Activated B cell treated with CpG ODN at 0.5 μM for 24 hours (primary cell): ENCODE data around the gene AGXT. TPM values are rescaled to one million over a fixed set of nuclear protein-coding genes. Genes with fewer than 3 reads are reported as not detected.

Experiments
- ATAC-seq: fragments of 200-7000 bp; cut with Tn5 transposase; one replicate; pipeline ENCODE4 v1.10.0; 2021; ENCODE audit warnings: low read depth, mild to moderate bottlenecking, moderate library complexity
- CTCF ChIA-PET: fragments of 350-600 bp; sonication (Branson Sonifier 250); formaldehyde crosslinking; loops from one replicate; lab custom pipeline; 2021; ENCODE audit warnings: antibody characterized with exemption; lab: Charles Lee
- POLR2A ChIA-PET: fragments of 350-600 bp; sonication (Branson Sonifier 250); formaldehyde crosslinking; loops from one replicate; lab custom pipeline; 2021; ENCODE audit warnings: antibody characterized with exemption; lab: Charles Lee
- DNase-seq: peaks from one replicate; pipeline ENCODE4 v3.0.0; 2022
- H3K27ac Mint-ChIP-seq: one replicate; pipeline ENCODE4 v1.8.0; 2020; ENCODE audit warnings: mixed read lengths
- H3K27me3 Mint-ChIP-seq: one replicate; pipeline ENCODE4 v1.8.0; 2021; ENCODE audit warnings: mixed read lengths
- H3K36me3 Mint-ChIP-seq: one replicate; pipeline ENCODE4 v1.8.0; 2021; ENCODE audit warnings: low read depth, mixed read lengths
- H3K4me1 Mint-ChIP-seq: one replicate; pipeline ENCODE4 v1.8.0; 2021; ENCODE audit warnings: mixed read lengths
- H3K4me3 Mint-ChIP-seq: one replicate; pipeline ENCODE4 v1.8.0; 2020; ENCODE audit warnings: mild to moderate bottlenecking, mixed read lengths
- H3K9me3 Mint-ChIP-seq: one replicate; pipeline ENCODE4 v1.8.0; 2020; ENCODE audit warnings: mixed read lengths
- intact Hi-C: fragments of 100-400 bp; cut with micrococcal nuclease; formaldehyde crosslinking; loops from one replicate; pipeline ENCODE4 v1.15.1; 2024
- total RNA-seq: library from RNA; stranded (reverse); gene quantifications from 2 replicates; pipeline ENCODE4 v1.2.3, GENCODE V29; 2022
- TF ChIP-seq, protein P1 (sequence below): fragments of 200-600 bp; IDR thresholded peaks from one replicate; pipeline ENCODE4 v1.8.0; 2022; ENCODE audit warnings: antibody characterized with exemption, mild to moderate bottlenecking

AGXT gene
- total RNA-seq, 1 donor from 2014 or later = not detected

DNA sequence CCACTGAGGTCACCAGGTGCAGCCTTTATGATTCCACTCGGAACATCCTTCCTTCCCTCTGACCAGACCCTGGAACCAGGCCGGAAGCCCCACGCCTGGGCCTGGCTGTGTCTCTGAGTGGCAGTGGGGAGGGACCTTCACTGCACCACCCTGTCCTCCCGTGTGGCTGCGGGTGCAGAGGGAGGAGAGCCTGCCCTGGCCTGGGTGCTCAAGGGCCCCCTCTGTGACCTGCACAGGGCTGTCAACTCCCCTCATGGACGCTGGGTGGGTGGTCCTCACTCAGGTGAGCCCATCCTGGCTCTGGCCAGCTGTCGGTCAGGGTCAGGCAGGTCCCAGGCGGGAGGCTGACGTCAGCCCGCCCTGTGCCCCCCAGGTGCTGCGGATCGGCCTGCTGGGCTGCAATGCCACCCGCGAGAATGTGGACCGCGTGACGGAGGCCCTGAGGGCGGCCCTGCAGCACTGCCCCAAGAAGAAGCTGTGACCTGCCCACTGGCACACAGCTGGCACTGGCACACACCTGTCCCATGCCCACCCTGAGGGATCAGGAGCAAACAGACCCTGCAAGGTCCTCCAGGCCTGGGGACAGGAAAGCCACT, 9.8 kb downstream of the AGXT start:
- no peaks in the 10 kb centered on the region for H3K36me3 Mint-ChIP-seq
- TF ChIP-seq, protein P1, sequence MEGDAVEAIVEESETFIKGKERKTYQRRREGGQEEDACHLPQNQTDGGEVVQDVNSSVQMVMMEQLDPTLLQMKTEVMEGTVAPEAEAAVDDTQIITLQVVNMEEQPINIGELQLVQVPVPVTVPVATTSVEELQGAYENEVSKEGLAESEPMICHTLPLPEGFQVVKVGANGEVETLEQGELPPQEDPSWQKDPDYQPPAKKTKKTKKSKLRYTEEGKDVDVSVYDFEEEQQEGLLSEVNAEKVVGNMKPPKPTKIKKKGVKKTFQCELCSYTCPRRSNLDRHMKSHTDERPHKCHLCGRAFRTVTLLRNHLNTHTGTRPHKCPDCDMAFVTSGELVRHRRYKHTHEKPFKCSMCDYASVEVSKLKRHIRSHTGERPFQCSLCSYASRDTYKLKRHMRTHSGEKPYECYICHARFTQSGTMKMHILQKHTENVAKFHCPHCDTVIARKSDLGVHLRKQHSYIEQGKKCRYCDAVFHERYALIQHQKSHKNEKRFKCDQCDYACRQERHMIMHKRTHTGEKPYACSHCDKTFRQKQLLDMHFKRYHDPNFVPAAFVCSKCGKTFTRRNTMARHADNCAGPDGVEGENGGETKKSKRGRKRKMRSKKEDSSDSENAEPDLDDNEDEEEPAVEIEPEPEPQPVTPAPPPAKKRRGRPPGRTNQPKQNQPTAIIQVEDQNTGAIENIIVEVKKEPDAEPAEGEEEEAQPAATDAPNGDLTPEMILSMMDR = no peak
- ChIA-PET CTCF (no interaction called here), POLR2A (no interaction called here)
- intact Hi-C loops = no loop called here
- ATAC-seq = no peak
- H3K9me3 Mint-ChIP-seq = no peaks in the 10 kb centered on the region
- no peak overlapping the region for H3K27ac Mint-ChIP-seq
- H3K4me1 Mint-ChIP-seq = no peaks in the 10 kb centered on the region
- peak; percentile 13 for DNase-seq
- no peak overlapping the region for H3K4me3 Mint-ChIP-seq
- H3K27me3 Mint-ChIP-seq = peaks cover 2% of the 10 kb centered on the region

DNA sequence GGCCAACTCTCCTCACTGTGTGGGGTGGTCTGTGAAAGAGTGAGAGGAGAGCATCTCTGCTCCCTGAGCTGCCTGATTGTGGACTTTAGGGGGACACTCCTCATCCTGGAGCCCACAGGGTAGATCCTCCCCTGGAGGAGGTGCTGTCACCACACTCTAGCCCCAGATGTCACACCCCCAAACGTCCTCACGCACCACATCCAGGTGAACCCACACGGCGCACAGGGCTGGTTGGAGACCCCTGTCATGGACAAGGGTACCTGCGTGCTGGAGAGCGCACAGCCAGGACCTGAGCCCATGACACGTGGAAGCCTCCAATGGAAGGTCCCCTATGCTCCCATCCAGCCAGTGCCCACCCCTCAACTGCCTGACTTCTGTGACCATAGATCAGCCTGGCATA, 10.5 kb downstream of the AGXT start:
- H3K36me3 Mint-ChIP-seq = no peaks in the 10 kb centered on the region
- H3K4me1 Mint-ChIP-seq = no peaks in the 10 kb centered on the region
- no peaks in the 10 kb centered on the region for H3K9me3 Mint-ChIP-seq
- no peak overlapping the region for H3K4me3 Mint-ChIP-seq
- intact Hi-C loops = no loop called here
- ChIA-PET POLR2A (no interaction called here), CTCF (no interaction called here)
- DNase-seq (no peak), ATAC-seq (no peak)
- H3K27me3 Mint-ChIP-seq = peaks cover 2% of the 10 kb centered on the region
- TF ChIP-seq, protein P1 = no peak
- no peak overlapping the region for H3K27ac Mint-ChIP-seq

DNA sequence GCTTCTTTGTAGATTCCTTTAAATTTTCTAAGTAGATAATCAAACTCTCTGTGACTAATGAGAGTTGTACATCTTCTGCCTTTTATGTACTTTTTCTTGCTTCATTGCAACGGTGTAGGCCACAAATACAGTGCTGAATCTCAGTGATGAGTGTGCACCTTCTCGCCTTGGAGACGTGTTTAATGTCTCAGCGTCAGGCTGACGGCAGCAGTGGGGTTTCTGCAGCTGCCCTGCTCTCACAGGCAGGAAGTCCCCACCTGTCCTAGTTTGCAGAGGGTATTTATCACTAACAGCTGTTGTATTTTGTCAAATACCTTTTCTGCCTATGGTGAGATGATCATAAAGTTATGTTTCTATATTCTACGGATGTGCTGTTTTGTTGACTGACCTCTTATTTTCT, 13.3 kb downstream of the AGXT start:
- Mint-ChIP-seq H3K27ac (no peak overlapping the region), H3K9me3 (no peaks in the 10 kb centered on the region), H3K27me3 (peaks cover 2% of the 10 kb centered on the region), H3K4me1 (no peaks in the 10 kb centered on the region), H3K36me3 (no peaks in the 10 kb centered on the region), H3K4me3 (no peak overlapping the region)
- CTCF ChIA-PET = no interaction called here
- TF ChIP-seq, protein P1 = no peak
- ATAC-seq (no peak), DNase-seq (no peak)
- POLR2A ChIA-PET = no interaction called here
- intact Hi-C loops = no loop called here

DNA sequence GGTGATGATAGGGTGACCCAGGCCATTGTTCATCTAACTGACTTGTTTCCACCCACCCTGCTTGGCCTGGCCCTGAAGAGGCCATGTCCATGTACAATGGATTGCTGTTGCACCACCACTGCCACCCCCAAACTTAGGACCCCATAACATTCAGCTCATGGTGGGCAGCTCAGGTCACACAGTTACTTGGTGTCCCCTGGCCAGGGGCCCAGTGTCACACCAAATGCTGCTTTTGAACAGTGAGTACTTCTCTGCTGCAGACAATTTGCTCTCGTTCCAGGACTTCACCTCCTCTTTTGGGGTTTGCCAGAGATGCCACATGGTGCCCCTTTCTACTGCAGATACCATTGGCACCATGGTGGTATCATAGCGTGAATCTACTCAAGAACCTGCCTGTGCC, 15.6 kb downstream of the AGXT start:
- Mint-ChIP-seq H3K4me1 (no peaks in the 10 kb centered on the region), H3K9me3 (no peaks in the 10 kb centered on the region), H3K27me3 (peaks cover 2% of the 10 kb centered on the region), H3K27ac (no peak overlapping the region), H3K36me3 (no peaks in the 10 kb centered on the region), H3K4me3 (no peak overlapping the region)
- TF ChIP-seq, protein P1 = no peak
- intact Hi-C loops = no loop called here
- no peak for DNase-seq
- ChIA-PET POLR2A (no interaction called here), CTCF (no interaction called here)
- ATAC-seq = no peak

DNA sequence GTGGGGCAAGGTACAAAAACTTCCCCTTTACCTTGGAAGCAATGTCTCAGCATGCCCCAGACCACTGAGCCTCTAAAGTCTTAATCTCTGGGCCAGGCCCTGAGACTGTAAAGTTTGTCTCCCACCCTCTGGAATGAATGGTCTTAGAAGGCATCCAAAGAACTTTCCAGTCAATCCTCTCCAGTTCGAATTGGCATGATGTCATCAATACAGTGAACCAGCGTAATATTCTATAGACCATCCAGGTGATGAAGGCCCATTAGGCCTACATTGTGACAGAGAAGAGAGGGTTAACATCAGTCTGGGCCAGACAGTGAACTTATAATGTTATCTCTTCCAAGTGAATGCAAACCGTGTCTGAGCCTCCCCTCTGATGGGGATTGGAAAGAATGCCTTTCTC, 16.1 kb downstream of the AGXT start:
- CTCF ChIA-PET = no interaction called here
- TF ChIP-seq, protein P1 = no peak
- H3K4me3 Mint-ChIP-seq = no peak overlapping the region
- H3K4me1 Mint-ChIP-seq = no peaks in the 10 kb centered on the region
- peaks cover 2% of the 10 kb centered on the region for H3K27me3 Mint-ChIP-seq
- POLR2A ChIA-PET = no interaction called here
- H3K9me3 Mint-ChIP-seq = no peaks in the 10 kb centered on the region
- H3K36me3 Mint-ChIP-seq = no peaks in the 10 kb centered on the region
- DNase-seq (no peak), ATAC-seq (no peak)
- H3K27ac Mint-ChIP-seq = no peak overlapping the region
- intact Hi-C loops = no loop called here
